Astrocyte (in vitro differentiated cells and primary cell): ENCODE results near the gene ABHD2. TPM values are rescaled to one million over a fixed set of nuclear protein-coding genes. Genes with fewer than 3 reads are reported as not detected.

Source experiments
- DNase-seq: peaks from one replicate; pipeline ENCODE4 v3.0.0-alpha.2; 2010; ENCODE audit warnings: low read depth
- FAIRE-seq: peaks from 2 replicates; lab custom pipeline; 2011; peaks lifted over from hg19 to GRCh38; lab: Jason Lieb, UNC
- H2AFZ ChIP-seq: 2 replicates; pipeline ENCODE4 v1.6.0; 2012; ENCODE audit warnings: low read depth, low read length, inconsistent platforms
- H3K27ac ChIP-seq: 2 replicates; pipeline ENCODE4 v1.5.1; 2011; ENCODE audit warnings: low read depth, low read length, inconsistent platforms
- H3K27me3 ChIP-seq: 2 replicates; pipeline ENCODE4 v1.6.0; 2011; ENCODE audit warnings: low read length, inconsistent platforms; ENCODE audit not compliant: insufficient read depth
- H3K36me3 ChIP-seq: 2 replicates; pipeline ENCODE4 v1.5.1; 2011; ENCODE audit warnings: low read length, inconsistent platforms; ENCODE audit not compliant: insufficient read depth
- H3K4me1 ChIP-seq: 2 replicates; pipeline ENCODE4 v1.5.1; 2011; ENCODE audit warnings: low read length, inconsistent platforms; ENCODE audit not compliant: insufficient read depth
- H3K4me2 ChIP-seq: 2 replicates; pipeline ENCODE4 v1.6.0; 2012; ENCODE audit warnings: low read length, inconsistent platforms
- H3K4me3 ChIP-seq: 2 replicates; pipeline ENCODE4 v1.5.1; 2011; ENCODE audit warnings: low read depth, mild to moderate bottlenecking, low read length, inconsistent platforms; ENCODE audit not compliant: insufficient read depth
- H3K79me2 ChIP-seq: 2 replicates; pipeline ENCODE4 v1.6.0; 2012; ENCODE audit warnings: mild to moderate bottlenecking, low read length, inconsistent platforms; ENCODE audit not compliant: insufficient read depth
- H3K9ac ChIP-seq: 2 replicates; pipeline ENCODE4 v1.6.0; 2012; ENCODE audit warnings: mild to moderate bottlenecking, low read length, inconsistent platforms
- H3K9me3 ChIP-seq: 2 replicates; pipeline ENCODE4 v1.5.1; 2012; ENCODE audit warnings: low read depth, mild to moderate bottlenecking, low read length, inconsistent platforms; ENCODE audit not compliant: insufficient read depth
- H4K20me1 ChIP-seq: 2 replicates; pipeline ENCODE4 v1.6.0; 2012; ENCODE audit warnings: low read length, inconsistent platforms; ENCODE audit not compliant: insufficient read depth
- H3K27ac Mint-ChIP-seq: one replicate; pipeline ENCODE4 v1.8.0; 2021; ENCODE audit warnings: mild to moderate bottlenecking, mixed read lengths; ENCODE audit not compliant: unreplicated experiment
- H3K27me3 Mint-ChIP-seq: one replicate; pipeline ENCODE4 v1.8.0; 2021; ENCODE audit warnings: low read depth, mixed read lengths; ENCODE audit not compliant: unreplicated experiment
- H3K36me3 Mint-ChIP-seq: one replicate; pipeline ENCODE4 v1.8.0; 2021; ENCODE audit warnings: low read depth, mixed read lengths; ENCODE audit not compliant: unreplicated experiment
- H3K4me1 Mint-ChIP-seq: one replicate; pipeline ENCODE4 v1.8.0; 2021; ENCODE audit warnings: low read depth, mixed read lengths; ENCODE audit not compliant: unreplicated experiment
- H3K4me3 Mint-ChIP-seq: one replicate; pipeline ENCODE4 v1.8.0; 2021; ENCODE audit warnings: mild to moderate bottlenecking, moderate library complexity, mixed read lengths; ENCODE audit not compliant: unreplicated experiment
- H3K9me3 Mint-ChIP-seq: one replicate; pipeline ENCODE4 v1.8.0; 2021; ENCODE audit warnings: mild to moderate bottlenecking, mixed read lengths; ENCODE audit not compliant: unreplicated experiment
- CTCF ChIP-seq: IDR thresholded peaks from 2 replicates; pipeline ENCODE4 v1.5.1; 2011; ENCODE audit warnings: low read depth, mild to moderate bottlenecking, inconsistent platforms, low read length, moderate library complexity; ENCODE audit not compliant: insufficient read depth
- EZH2 ChIP-seq: IDR thresholded peaks from 2 replicates; pipeline ENCODE4 v1.6.1; 2012; ENCODE audit warnings: mild to moderate bottlenecking, low read length, inconsistent platforms; ENCODE audit not compliant: insufficient read depth
- total RNA-seq: library from RNA; stranded (reverse); gene quantifications from 2 replicates; pipeline ENCODE4 v1.2.1, GENCODE V29; 2021

The ABHD2 gene
- total RNA-seq, 1 donor from 2014 or later = 41.3 TPM

- no peaks in the 10 kb centered on the region for H3K9me3 ChIP-seq
- H4K20me1 ChIP-seq = peaks cover 6% of the 10 kb centered on the region
- Mint-ChIP-seq H3K9me3 (no peaks in the 10 kb centered on the region), H3K36me3 (peaks cover 3% of the 10 kb centered on the region), H3K4me1 (peaks cover 23% of the 10 kb centered on the region), H3K27me3 (no peaks in the 10 kb centered on the region), H3K4me3 (no peak overlapping the region), H3K27ac (peak overlapping the region; percentile 90)
- H3K36me3 ChIP-seq = no peaks in the 10 kb centered on the region
- H3K4me2 ChIP-seq = peak overlapping the region; percentile 72
- H3K79me2 ChIP-seq = no peaks in the 10 kb centered on the region
- no peaks in the 10 kb centered on the region for H3K27me3 ChIP-seq
- peaks cover 27% of the 10 kb centered on the region for H3K4me1 ChIP-seq
- no peak overlapping the region for H2AFZ ChIP-seq
- DNase-seq = no peak
- H3K27ac ChIP-seq = peak overlapping the region; percentile 73
- H3K9ac ChIP-seq = peak overlapping the region; percentile 23
- TF ChIP-seq EZH2 (no peak), CTCF (no peak)
- FAIRE-seq = no peak
- no peak overlapping the region for H3K4me3 ChIP-seq
Observed at GRCh38 chr15:89168316-89168833, 80.1 kb downstream of the ABHD2 start.

- H3K27me3 Mint-ChIP-seq = no peaks in the 10 kb centered on the region
- H3K27ac ChIP-seq = no peak overlapping the region
- no peaks in the 10 kb centered on the region for H3K27me3 ChIP-seq
- no peak overlapping the region for H3K4me3 ChIP-seq
- H3K36me3 ChIP-seq = no peaks in the 10 kb centered on the region
- H3K9ac ChIP-seq = no peak overlapping the region
- no peaks in the 10 kb centered on the region for H3K9me3 Mint-ChIP-seq
- H4K20me1 ChIP-seq = no peaks in the 10 kb centered on the region
- no peak for FAIRE-seq
- no peak overlapping the region for H2AFZ ChIP-seq
- H3K9me3 ChIP-seq = no peaks in the 10 kb centered on the region
- H3K36me3 Mint-ChIP-seq = no peaks in the 10 kb centered on the region
- no peaks in the 10 kb centered on the region for H3K79me2 ChIP-seq
- peaks cover 23% of the 10 kb centered on the region for H3K4me1 Mint-ChIP-seq
- H3K27ac Mint-ChIP-seq = no peak overlapping the region
- no peak overlapping the region for H3K4me2 ChIP-seq
- DNase-seq = no peak
- TF ChIP-seq CTCF (no peak), EZH2 (no peak)
- H3K4me3 Mint-ChIP-seq = no peak overlapping the region
- peaks cover 30% of the 10 kb centered on the region for H3K4me1 ChIP-seq
Observed at GRCh38 chr15:89170364-89170763, 82.1 kb downstream of the ABHD2 start.

DNA sequence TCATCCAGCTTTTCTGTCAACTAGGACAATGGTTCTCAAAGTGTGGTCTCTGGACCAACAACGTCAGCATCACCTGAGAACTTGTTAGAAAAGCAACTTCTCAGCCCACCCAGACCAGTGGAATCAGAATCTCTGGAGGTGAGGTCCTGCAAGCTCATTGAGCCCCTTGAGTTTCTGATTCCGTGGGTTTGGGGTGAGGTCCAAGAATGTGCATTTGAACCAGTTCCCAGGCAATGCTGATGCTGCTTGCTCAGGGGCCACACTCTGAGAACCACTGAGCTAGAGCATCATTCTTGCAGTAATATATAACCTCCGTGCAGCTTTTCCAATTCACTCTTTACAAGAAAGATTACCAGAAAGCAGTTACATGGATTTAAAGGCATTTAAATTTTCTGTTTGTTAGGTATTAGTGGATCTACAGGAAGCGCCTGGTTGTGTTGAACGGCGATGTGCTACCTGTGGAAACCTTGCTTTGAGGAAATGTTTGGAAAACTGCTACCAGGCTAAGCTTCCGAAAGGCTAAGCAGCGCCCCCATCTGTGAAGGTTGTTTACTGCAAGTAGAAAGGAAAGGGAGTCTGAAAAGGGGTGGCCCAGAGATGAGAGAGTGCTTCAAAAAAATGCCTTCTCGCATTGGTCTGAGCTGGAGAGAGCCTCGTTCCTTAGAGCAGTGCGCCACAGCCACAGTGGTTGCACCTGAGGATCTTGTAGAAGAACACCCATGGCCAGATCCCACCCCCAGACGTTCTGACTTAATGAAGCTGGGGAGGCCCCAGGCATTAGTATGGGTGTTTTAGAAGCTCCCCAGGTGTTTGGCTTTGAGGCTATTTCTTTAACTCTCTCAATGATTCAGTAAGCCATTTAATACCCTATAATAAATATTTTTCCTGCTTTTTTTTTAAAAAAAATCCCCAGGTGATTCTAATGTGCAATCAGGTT, 83.1 kb downstream of the ABHD2 start:
- Histone ChIP-seq H3K36me3 (peaks cover 5% of the 10 kb centered on the region), H3K4me2 (no peak overlapping the region), H3K27me3 (no peaks in the 10 kb centered on the region), H3K9me3 (no peaks in the 10 kb centered on the region), H4K20me1 (no peaks in the 10 kb centered on the region), H3K79me2 (no peaks in the 10 kb centered on the region), H3K4me3 (no peak overlapping the region), H3K27ac (no peak overlapping the region), H3K4me1 (peaks cover 22% of the 10 kb centered on the region), H3K9ac (no peak overlapping the region), H2AFZ (no peak overlapping the region)
- Mint-ChIP-seq H3K4me3 (no peak overlapping the region), H3K36me3 (peaks cover 8% of the 10 kb centered on the region), H3K9me3 (no peaks in the 10 kb centered on the region), H3K27me3 (no peaks in the 10 kb centered on the region), H3K27ac (no peak overlapping the region), H3K4me1 (peaks cover 16% of the 10 kb centered on the region)
- FAIRE-seq (no peak), DNase-seq (peak; percentile 42)
- TF ChIP-seq EZH2 (no peak), CTCF (peak; percentile 68)
